Rectal smooth muscle tissue (tissue), 1 donor: Measurements from ENCODE around the gene GRM1.
"Not testable (repeated sequence)": the region's sequence is repeated elsewhere in the genome, so short reads cannot be mapped to it uniquely, and the experiment has no call there.

Experiments used
- H3K27ac ChIP-seq: one replicate; pipeline ENCODE4 v1.7.0; 2013; ENCODE audit warnings: low read depth, low read length, inconsistent platforms
- H3K27me3 ChIP-seq: one replicate; pipeline ENCODE4 v1.7.0; 2013; ENCODE audit warnings: low read length; ENCODE audit not compliant: control insufficient read depth, insufficient read depth
- H3K36me3 ChIP-seq: one replicate; pipeline ENCODE4 v1.7.0; 2013; ENCODE audit warnings: low read length; ENCODE audit not compliant: control insufficient read depth, insufficient read depth
- H3K4me1 ChIP-seq: one replicate; pipeline ENCODE4 v1.7.0; 2013; ENCODE audit warnings: low read length; ENCODE audit not compliant: control insufficient read depth, insufficient read depth
- H3K4me3 ChIP-seq: one replicate; pipeline ENCODE4 v1.7.0; 2013; ENCODE audit warnings: low read length
- H3K9ac ChIP-seq: one replicate; pipeline ENCODE4 v1.7.0; 2013; ENCODE audit warnings: low read length

The GRM1 gene

GRCh38 chr6:146260886-146261285, 232.0 kb downstream of the GRM1 start:
- Histone ChIP-seq H3K36me3 (no peaks in the 10 kb centered on the region), H3K27ac (no peak overlapping the region), H3K4me1 (no peaks in the 10 kb centered on the region), H3K9ac (no peak overlapping the region), H3K27me3 (no peaks in the 10 kb centered on the region), H3K4me3 (no peak overlapping the region)

- Histone ChIP-seq H3K4me3 (no peak overlapping the region), H3K27me3 (no peaks in the 10 kb centered on the region), H3K4me1 (no peaks in the 10 kb centered on the region), H3K9ac (no peak overlapping the region), H3K27ac (no peak overlapping the region), H3K36me3 (no peaks in the 10 kb centered on the region)
These were observed 236.2 kb downstream of the GRM1 start for GRCh38 chr6:146265056-146265455.

GRCh38 chr6:146267447-146267846, 238.6 kb downstream of the GRM1 start:
- no peaks in the 10 kb centered on the region for H3K27me3 ChIP-seq
- no peaks in the 10 kb centered on the region for H3K36me3 ChIP-seq

GRCh38 chr6:146267946-146268345, 239.1 kb downstream of the GRM1 start:
- H3K36me3 ChIP-seq: no peaks in the 10 kb centered on the region
- no peaks in the 10 kb centered on the region for H3K4me1 ChIP-seq
- no peak overlapping the region for H3K9ac ChIP-seq
- no peaks in the 10 kb centered on the region for H3K27me3 ChIP-seq
- H3K4me3 ChIP-seq: no peak overlapping the region
- no peak overlapping the region for H3K27ac ChIP-seq

More at GRCh38 chr6:146267447-146267846, 238.6 kb downstream of the GRM1 start:
- no peak overlapping the region for H3K4me3 ChIP-seq
- H3K4me1 ChIP-seq: no peaks in the 10 kb centered on the region
- H3K9ac ChIP-seq: no peak overlapping the region
- H3K27ac ChIP-seq: no peak overlapping the region

- H3K36me3 ChIP-seq: no peaks in the 10 kb centered on the region
- no peak overlapping the region for H3K9ac ChIP-seq
- H3K27me3 ChIP-seq: no peaks in the 10 kb centered on the region
- no peaks in the 10 kb centered on the region for H3K4me1 ChIP-seq
- no peak overlapping the region for H3K27ac ChIP-seq
- H3K4me3 ChIP-seq: no peak overlapping the region
These were observed 240.6 kb downstream of the GRM1 start for GRCh38 chr6:146269482-146269881.

- not testable (repeated sequence) for H3K4me1 ChIP-seq, H3K9ac ChIP-seq, H3K4me3 ChIP-seq, H3K27ac ChIP-seq, H3K36me3 ChIP-seq, H3K27me3 ChIP-seq
These were observed 242.3 kb downstream of the GRM1 start for GRCh38 chr6:146271163-146271562.

- no peaks in the 10 kb centered on the region for H3K27me3 ChIP-seq
- H3K27ac ChIP-seq: no peak overlapping the region
- no peaks in the 10 kb centered on the region for H3K4me1 ChIP-seq
- H3K4me3 ChIP-seq: no peak overlapping the region
- no peaks in the 10 kb centered on the region for H3K36me3 ChIP-seq
- no peak overlapping the region for H3K9ac ChIP-seq
These were observed 244.6 kb downstream of the GRM1 start for GRCh38 chr6:146273490-146273889.

- no peak overlapping the region for H3K9ac ChIP-seq
- H3K27me3 ChIP-seq: no peaks in the 10 kb centered on the region
- H3K36me3 ChIP-seq: no peaks in the 10 kb centered on the region
- no peaks in the 10 kb centered on the region for H3K4me1 ChIP-seq
- H3K27ac ChIP-seq: no peak overlapping the region
- H3K4me3 ChIP-seq: no peak overlapping the region
These were observed 248.3 kb downstream of the GRM1 start for GRCh38 chr6:146277142-146277541.

- no peak overlapping the region for H3K27ac ChIP-seq
- H3K4me3 ChIP-seq: no peak overlapping the region
- no peaks in the 10 kb centered on the region for H3K4me1 ChIP-seq
- no peak overlapping the region for H3K9ac ChIP-seq
- H3K27me3 ChIP-seq: no peaks in the 10 kb centered on the region
- no peaks in the 10 kb centered on the region for H3K36me3 ChIP-seq
These were observed 252.9 kb downstream of the GRM1 start for GRCh38 chr6:146281651-146282362.

- no peaks in the 10 kb centered on the region for H3K36me3 ChIP-seq
- no peaks in the 10 kb centered on the region for H3K27me3 ChIP-seq
- no peaks in the 10 kb centered on the region for H3K4me1 ChIP-seq
- H3K27ac ChIP-seq: no peak overlapping the region
- no peak overlapping the region for H3K9ac ChIP-seq
- H3K4me3 ChIP-seq: no peak overlapping the region
These were observed 254.0 kb downstream of the GRM1 start for GRCh38 chr6:146282837-146283236.

GRCh38 chr6:146284311-146284710, 255.4 kb downstream of the GRM1 start:
- Histone ChIP-seq H3K27ac (no peak overlapping the region), H3K36me3 (no peaks in the 10 kb centered on the region), H3K4me3 (no peak overlapping the region), H3K9ac (no peak overlapping the region), H3K27me3 (no peaks in the 10 kb centered on the region), H3K4me1 (no peaks in the 10 kb centered on the region)

- H3K36me3 ChIP-seq: no peaks in the 10 kb centered on the region
- H3K4me3 ChIP-seq: no peak overlapping the region
- H3K27me3 ChIP-seq: no peaks in the 10 kb centered on the region
- H3K9ac ChIP-seq: no peak overlapping the region
- H3K4me1 ChIP-seq: no peaks in the 10 kb centered on the region
- H3K27ac ChIP-seq: no peak overlapping the region
These were observed 258.1 kb downstream of the GRM1 start for GRCh38 chr6:146286961-146287360.

GRCh38 chr6:146287691-146288369, 259.0 kb downstream of the GRM1 start:
- Histone ChIP-seq H3K4me3 (no peak overlapping the region), H3K27ac (no peak overlapping the region), H3K9ac (no peak overlapping the region), H3K27me3 (no peaks in the 10 kb centered on the region), H3K36me3 (no peaks in the 10 kb centered on the region), H3K4me1 (no peaks in the 10 kb centered on the region)
